Measurements from ENCODE around the gene DSG1.

DNA sequence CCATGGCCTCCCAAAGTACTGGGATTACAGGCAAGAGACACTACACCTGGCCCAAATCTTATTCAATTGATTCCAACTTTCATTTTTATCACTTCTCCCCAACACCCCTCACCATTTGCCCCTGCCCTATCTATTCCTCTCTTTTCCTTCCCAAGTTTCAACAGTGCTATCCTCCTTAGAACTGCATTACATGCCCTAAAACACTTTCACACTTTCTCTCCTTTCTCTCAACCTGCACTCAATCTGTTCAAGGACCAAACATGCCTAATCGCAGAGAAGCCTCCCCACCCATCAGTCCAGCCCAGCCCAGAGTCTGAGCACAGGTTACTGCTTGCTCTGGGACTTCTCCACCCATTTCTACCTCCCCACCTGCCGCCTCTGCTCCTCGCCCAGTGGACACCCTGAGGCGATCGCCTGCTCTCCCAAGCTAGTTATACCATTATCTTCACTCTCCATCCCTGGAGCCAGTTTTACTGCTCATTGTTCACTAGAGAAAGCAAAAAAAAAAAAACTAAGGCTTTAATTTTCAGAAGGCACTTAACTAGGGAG lies 23.7 kb upstream of the DSG1 start:
- TF ChIP-seq, protein P1, sequence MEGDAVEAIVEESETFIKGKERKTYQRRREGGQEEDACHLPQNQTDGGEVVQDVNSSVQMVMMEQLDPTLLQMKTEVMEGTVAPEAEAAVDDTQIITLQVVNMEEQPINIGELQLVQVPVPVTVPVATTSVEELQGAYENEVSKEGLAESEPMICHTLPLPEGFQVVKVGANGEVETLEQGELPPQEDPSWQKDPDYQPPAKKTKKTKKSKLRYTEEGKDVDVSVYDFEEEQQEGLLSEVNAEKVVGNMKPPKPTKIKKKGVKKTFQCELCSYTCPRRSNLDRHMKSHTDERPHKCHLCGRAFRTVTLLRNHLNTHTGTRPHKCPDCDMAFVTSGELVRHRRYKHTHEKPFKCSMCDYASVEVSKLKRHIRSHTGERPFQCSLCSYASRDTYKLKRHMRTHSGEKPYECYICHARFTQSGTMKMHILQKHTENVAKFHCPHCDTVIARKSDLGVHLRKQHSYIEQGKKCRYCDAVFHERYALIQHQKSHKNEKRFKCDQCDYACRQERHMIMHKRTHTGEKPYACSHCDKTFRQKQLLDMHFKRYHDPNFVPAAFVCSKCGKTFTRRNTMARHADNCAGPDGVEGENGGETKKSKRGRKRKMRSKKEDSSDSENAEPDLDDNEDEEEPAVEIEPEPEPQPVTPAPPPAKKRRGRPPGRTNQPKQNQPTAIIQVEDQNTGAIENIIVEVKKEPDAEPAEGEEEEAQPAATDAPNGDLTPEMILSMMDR (IDR thresholded peaks at IDR 0.05) = no peak
- no peak for TF ChIP-seq CREM (CRISPR knock-in tag; IDR thresholded peaks at IDR 0.05)
- TF ChIP-seq, protein P2, sequence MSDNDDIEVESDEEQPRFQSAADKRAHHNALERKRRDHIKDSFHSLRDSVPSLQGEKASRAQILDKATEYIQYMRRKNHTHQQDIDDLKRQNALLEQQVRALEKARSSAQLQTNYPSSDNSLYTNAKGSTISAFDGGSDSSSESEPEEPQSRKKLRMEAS (CRISPR knock-in tag; IDR thresholded peaks at IDR 0.05) = no peak
- TF ChIP-seq, protein P3, sequence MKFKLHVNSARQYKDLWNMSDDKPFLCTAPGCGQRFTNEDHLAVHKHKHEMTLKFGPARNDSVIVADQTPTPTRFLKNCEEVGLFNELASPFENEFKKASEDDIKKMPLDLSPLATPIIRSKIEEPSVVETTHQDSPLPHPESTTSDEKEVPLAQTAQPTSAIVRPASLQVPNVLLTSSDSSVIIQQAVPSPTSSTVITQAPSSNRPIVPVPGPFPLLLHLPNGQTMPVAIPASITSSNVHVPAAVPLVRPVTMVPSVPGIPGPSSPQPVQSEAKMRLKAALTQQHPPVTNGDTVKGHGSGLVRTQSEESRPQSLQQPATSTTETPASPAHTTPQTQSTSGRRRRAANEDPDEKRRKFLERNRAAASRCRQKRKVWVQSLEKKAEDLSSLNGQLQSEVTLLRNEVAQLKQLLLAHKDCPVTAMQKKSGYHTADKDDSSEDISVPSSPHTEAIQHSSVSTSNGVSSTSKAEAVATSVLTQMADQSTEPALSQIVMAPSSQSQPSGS (CRISPR knock-in tag; IDR thresholded peaks at IDR 0.05; ENCODE audit: borderline replicate concordance, low read depth) = no peak
- no peak for TF ChIP-seq NFE2L1 (CRISPR knock-in tag; IDR thresholded peaks at IDR 0.05)
- no peak for TF ChIP-seq JUN (CRISPR knock-in tag; IDR thresholded peaks at IDR 0.05)
- no peak for TF ChIP-seq CREB1 (CRISPR knock-in tag; IDR thresholded peaks at IDR 0.05)
- TF ChIP-seq NR1H2 (CRISPR knock-in tag; IDR thresholded peaks at IDR 0.05) = no peak
- no peak for TF ChIP-seq EMX1 (CRISPR knock-in tag; IDR thresholded peaks at IDR 0.05)
- no peak for TF ChIP-seq TCF7 (CRISPR knock-in tag; IDR thresholded peaks at IDR 0.05; ENCODE audit: low read depth)
